PC-3 (cell line): ENCODE data around the gene KRT1. TPM values are rescaled to one million over a fixed set of nuclear protein-coding genes. Genes with fewer than 3 reads are reported as not detected.

Experiments used
- ATAC-seq: fragments of 200-7000 bp; cut with Tn5 transposase; 2 replicates; pipeline ENCODE4 v1.9.1; 2020; ENCODE audit warnings: mild to moderate bottlenecking, moderate library complexity
- BruUV-seq: library from RNA; stranded (reverse); fragments of 400-500 nt; replicated peaks from 2 replicates; lab custom pipeline; 2021; lab: Mats Ljungman, UMichigan
- CTCF ChIA-PET: fragments of 300-600 bp; sonication (Branson Sonifier 250); formaldehyde crosslinking; loops from one replicate; lab custom pipeline; 2022; ENCODE audit warnings: antibody characterized with exemption; lab: Charles Lee
- POLR2A ChIA-PET: fragments of 300-600 bp; sonication (Branson Sonifier 250); formaldehyde crosslinking; loops from one replicate; lab custom pipeline; 2022; ENCODE audit warnings: antibody characterized with exemption; ENCODE audit not compliant: unreplicated experiment; lab: Charles Lee
- DNase-seq: peaks from one replicate; pipeline ENCODE4 v3.0.0-alpha.2; 2015
- H2AFZ ChIP-seq: fragments of 300-600 bp; sonication (generic); 2 replicates; pipeline ENCODE4 v1.6.0; 2016; ENCODE audit warnings: antibody characterized with exemption, low read length
- H3F3A ChIP-seq: fragments of 300-600 bp; sonication (generic); one replicate; pipeline ENCODE4 v1.6.0; 2017; ENCODE audit warnings: antibody characterized with exemption, low read length, control low read depth, mild to moderate bottlenecking; ENCODE audit not compliant: unreplicated experiment
- H3K27ac ChIP-seq: fragments of 300-600 bp; sonication (generic); 2 replicates; pipeline ENCODE4 v1.5.1; 2016; ENCODE audit warnings: mild to moderate bottlenecking, low read length
- H3K27me3 ChIP-seq: fragments of 300-600 bp; sonication (generic); 2 replicates; pipeline ENCODE4 v1.6.1; 2016; ENCODE audit warnings: low read length, mixed read lengths
- H3K36me3 ChIP-seq: fragments of 300-600 bp; sonication (generic); 2 replicates; pipeline ENCODE4 v1.6.1; 2016; ENCODE audit warnings: low read depth, mixed run types, low read length, mixed read lengths
- H3K4me1 ChIP-seq: fragments of 300-600 bp; sonication (generic); 2 replicates; pipeline ENCODE4 v1.5.1; 2016; ENCODE audit warnings: low read length; ENCODE audit not compliant: insufficient read depth
- H3K4me2 ChIP-seq: fragments of 300-600 bp; sonication (generic); 2 replicates; pipeline ENCODE4 v1.6.0; 2016; ENCODE audit warnings: low read length
- H3K4me3 ChIP-seq: fragments of 300-600 bp; sonication (generic); 2 replicates; pipeline ENCODE4 v1.5.1; 2016; ENCODE audit warnings: mild to moderate bottlenecking, low read length, mixed read lengths
- H3K79me2 ChIP-seq: fragments of 300-600 bp; sonication (generic); 2 replicates; pipeline ENCODE4 v1.6.1; 2017; ENCODE audit warnings: low read length, mixed read lengths
- H3K9ac ChIP-seq: fragments of 300-600 bp; sonication (generic); 2 replicates; pipeline ENCODE4 v1.6.0; 2016; ENCODE audit warnings: mild to moderate bottlenecking, low read length
- H3K9me2 ChIP-seq: fragments of 300-600 bp; sonication (generic); replicated peaks from 2 replicates; pipeline ENCODE4 v1.6.1; 2016; ENCODE audit warnings: mixed run types, low read length, mixed read lengths
- H3K9me3 ChIP-seq: fragments of 300-600 bp; sonication (generic); 2 replicates; pipeline ENCODE4 v1.6.1; 2016; ENCODE audit warnings: low read length, mixed read lengths
- H4K20me1 ChIP-seq: fragments of 300-600 bp; sonication (generic); 2 replicates; pipeline ENCODE4 v1.6.1; 2016; ENCODE audit warnings: low read length, mixed read lengths
- CTCF ChIP-seq: fragments of 300-600 bp; sonication (generic); conservative IDR thresholded peaks from 2 replicates; pipeline ENCODE4 v1.5.1; 2017; ENCODE audit warnings: antibody characterized with exemption, low read depth, mild to moderate bottlenecking, low read length
- EZH2 ChIP-seq: fragments of 300-600 bp; sonication (generic); IDR thresholded peaks from one replicate; pipeline ENCODE4 v1.6.1; 2017; ENCODE audit warnings: antibody characterized with exemption, mild to moderate bottlenecking, low read length; ENCODE audit not compliant: unreplicated experiment
- EZH2phosphoT487 ChIP-seq: fragments of 300-600 bp; sonication (generic); IDR thresholded peaks from 2 replicates; pipeline ENCODE4 v1.6.1; 2018; ENCODE audit warnings: mild to moderate bottlenecking, antibody characterized with exemption, low read length, borderline replicate concordance
- intact Hi-C: fragments of 100-400 bp; cut with micrococcal nuclease; formaldehyde crosslinking; loops from 2 replicates; pipeline ENCODE4 v1.9.0; 2023
- total RNA-seq: library from RNA; depleted of rRNA; stranded (reverse); fragments of >200 nt; gene quantifications from 2 replicates; pipeline ENCODE4 v1.2.3, GENCODE V29; 2014

The KRT1 gene
- total RNA-seq, 1 experiment from 2014 or later: not detected

GRCh38 chr12:52634266-52635056, 45.7 kb downstream of the KRT1 start:
- Histone ChIP-seq H3F3A (no peaks in the 10 kb centered on the region), H3K27ac (no peak overlapping the region), H2AFZ (no peak overlapping the region), H3K36me3 (no peaks in the 10 kb centered on the region), H3K27me3 (peaks cover 23% of the 10 kb centered on the region; the same call in 1 of the 2 replicates), H3K9me2 (no peaks in the 10 kb centered on the region), H3K4me1 (no peaks in the 10 kb centered on the region), H3K4me2 (no peak overlapping the region), H3K9ac (no peak overlapping the region), H3K4me3 (no peak overlapping the region), H3K9me3 (no peaks in the 10 kb centered on the region), H4K20me1 (no peaks in the 10 kb centered on the region), H3K79me2 (no peaks in the 10 kb centered on the region)
- TF ChIP-seq CTCF (no peak), EZH2 (no peak), EZH2phosphoT487 (no peak)
- ATAC-seq (no peak), DNase-seq (no peak)
- BruUV-seq: no TSS peak
- POLR2A ChIA-PET: no interaction called here
- intact Hi-C loops: no loop called here
- CTCF ChIA-PET: no interaction called here

- no peak for ATAC-seq
Observed at GRCh38 chr12:52633383-52633782, 46.8 kb downstream of the KRT1 start.

More at GRCh38 chr12:52633383-52633782, 46.8 kb downstream of the KRT1 start:
- no peaks in the 10 kb centered on the region for H3K4me1 ChIP-seq
- BruUV-seq: no TSS peak
- no peak for DNase-seq
- H3K36me3 ChIP-seq: no peaks in the 10 kb centered on the region
- H3K9ac ChIP-seq: no peak overlapping the region
- no peak overlapping the region for H3K27ac ChIP-seq
- no peak overlapping the region for H3K4me2 ChIP-seq
- H4K20me1 ChIP-seq: no peaks in the 10 kb centered on the region
- TF ChIP-seq EZH2phosphoT487 (no peak), EZH2 (no peak), CTCF (no peak)
- H3K4me3 ChIP-seq: no peak overlapping the region
- POLR2A ChIA-PET: no interaction called here
- H3K9me3 ChIP-seq: no peaks in the 10 kb centered on the region
- H3K9me2 ChIP-seq: no peaks in the 10 kb centered on the region
- no peaks in the 10 kb centered on the region for H3F3A ChIP-seq
- H2AFZ ChIP-seq: no peak overlapping the region
- no peaks in the 10 kb centered on the region for H3K79me2 ChIP-seq
- intact Hi-C loops: no loop called here
- CTCF ChIA-PET: no interaction called here
- peaks cover 12% of the 10 kb centered on the region; the same call in 1 of the 2 replicates for H3K27me3 ChIP-seq
